NT2/D1 (cell line): ENCODE results near the gene UQCR10.

Source experiments
- DNase-seq: peaks from one replicate; pipeline ENCODE4 v3.0.0-alpha.2; 2011; ENCODE audit warnings: low read depth, low spot score
- H3K27me3 ChIP-seq: 2 replicates; pipeline ENCODE4 v1.6.0; 2011; ENCODE audit warnings: mild to moderate bottlenecking; ENCODE audit not compliant: insufficient read length, insufficient read depth
- H3K36me3 ChIP-seq: 2 replicates; pipeline ENCODE4 v1.6.1; 2011; ENCODE audit warnings: mild to moderate bottlenecking, low read length, mixed read lengths; ENCODE audit not compliant: insufficient read depth, insufficient read length
- H3K4me1 ChIP-seq: 2 replicates; pipeline ENCODE4 v1.5.1; 2011; ENCODE audit not compliant: insufficient read depth, insufficient read length
- H3K4me3 ChIP-seq: 2 replicates; pipeline ENCODE4 v1.5.1; 2011; ENCODE audit warnings: low read depth; ENCODE audit not compliant: insufficient read length
- H3K9ac ChIP-seq: 2 replicates; pipeline ENCODE4 v1.6.0; 2011; ENCODE audit warnings: low read depth; ENCODE audit not compliant: insufficient read length
- H3K9me3 ChIP-seq: 2 replicates; pipeline ENCODE4 v1.5.1; 2011; ENCODE audit warnings: mild to moderate bottlenecking, low read length; ENCODE audit not compliant: insufficient read depth
- SUZ12 ChIP-seq: IDR thresholded peaks from 2 replicates; pipeline ENCODE4 v1.6.1; 2011; ENCODE audit not compliant: insufficient read length, insufficient read depth; ENCODE audit errors: extremely low read depth
- YY1 ChIP-seq: IDR thresholded peaks from 2 replicates; pipeline ENCODE4 v1.6.1; 2011; ENCODE audit not compliant: insufficient read length, insufficient read depth
- ZNF274 ChIP-seq: IDR thresholded peaks from 2 replicates; pipeline ENCODE4 v1.6.1; 2011; ENCODE audit warnings: mild to moderate bottlenecking, low read depth, low read length

UQCR10 gene

GRCh38 chr22:29755889-29756288 lies 11.3 kb upstream of the UQCR10 start:
- no peak overlapping the region for H3K9ac ChIP-seq
- H3K9me3 ChIP-seq: no peaks in the 10 kb centered on the region
- H3K36me3 ChIP-seq: no peaks in the 10 kb centered on the region
- H3K4me3 ChIP-seq: no peak overlapping the region
- DNase-seq: no peak
- TF ChIP-seq SUZ12 (no peak), YY1 (no peak), ZNF274 (no peak)
- H3K4me1 ChIP-seq: peaks cover 5% of the 10 kb centered on the region
- no peaks in the 10 kb centered on the region for H3K27me3 ChIP-seq

- Histone ChIP-seq H3K4me3 (no peak overlapping the region), H3K4me1 (peaks cover 5% of the 10 kb centered on the region), H3K27me3 (no peaks in the 10 kb centered on the region), H3K9me3 (no peaks in the 10 kb centered on the region), H3K9ac (no peak overlapping the region), H3K36me3 (no peaks in the 10 kb centered on the region)
- TF ChIP-seq YY1 (no peak), ZNF274 (no peak), SUZ12 (no peak)
- DNase-seq: no peak
Observed at GRCh38 chr22:29756341-29756740, 10.8 kb upstream of the UQCR10 start.

- Histone ChIP-seq H3K27me3 (no peaks in the 10 kb centered on the region), H3K9me3 (no peaks in the 10 kb centered on the region), H3K4me3 (no peak overlapping the region), H3K9ac (no peak overlapping the region), H3K36me3 (no peaks in the 10 kb centered on the region), H3K4me1 (peaks cover 5% of the 10 kb centered on the region)
- TF ChIP-seq SUZ12 (no peak), YY1 (no peak), ZNF274 (no peak)
- no peak for DNase-seq
Observed at GRCh38 chr22:29757096-29757495, 10.1 kb upstream of the UQCR10 start.

- no peak overlapping the region for H3K4me3 ChIP-seq
- no peak overlapping the region for H3K9ac ChIP-seq
- no peaks in the 10 kb centered on the region for H3K27me3 ChIP-seq
- peaks cover 5% of the 10 kb centered on the region for H3K4me1 ChIP-seq
- TF ChIP-seq YY1: no peak
- TF ChIP-seq ZNF274: no peak
- TF ChIP-seq SUZ12: no peak
- no peaks in the 10 kb centered on the region for H3K9me3 ChIP-seq
- H3K36me3 ChIP-seq: no peaks in the 10 kb centered on the region
- no peak for DNase-seq
Observed at GRCh38 chr22:29758068-29758622, 9.0 kb upstream of the UQCR10 start.

- no peak overlapping the region for H3K4me3 ChIP-seq
- H3K36me3 ChIP-seq: no peaks in the 10 kb centered on the region
- H3K4me1 ChIP-seq: peaks cover 5% of the 10 kb centered on the region
- H3K27me3 ChIP-seq: no peaks in the 10 kb centered on the region
- no peak for DNase-seq
- no peak overlapping the region for H3K9ac ChIP-seq
- TF ChIP-seq SUZ12 (no peak), ZNF274 (no peak), YY1 (no peak)
- H3K9me3 ChIP-seq: no peaks in the 10 kb centered on the region
Observed at GRCh38 chr22:29758959-29759358, 8.2 kb upstream of the UQCR10 start.

- Histone ChIP-seq H3K4me3 (no peak overlapping the region), H3K9ac (no peak overlapping the region), H3K36me3 (no peaks in the 10 kb centered on the region), H3K4me1 (peaks cover 5% of the 10 kb centered on the region), H3K9me3 (no peaks in the 10 kb centered on the region), H3K27me3 (no peaks in the 10 kb centered on the region)
- no peak for DNase-seq
- TF ChIP-seq ZNF274: no peak
- no peak for TF ChIP-seq YY1
- no peak for TF ChIP-seq SUZ12
Observed at GRCh38 chr22:29762263-29762662, 4.9 kb upstream of the UQCR10 start.

- DNase-seq: no peak
- H3K9ac ChIP-seq: peak overlapping the region; percentile 93
- H3K4me3 ChIP-seq: peak overlapping the region; percentile 75
- no peaks in the 10 kb centered on the region for H3K9me3 ChIP-seq
- H3K36me3 ChIP-seq: peaks cover 29% of the 10 kb centered on the region
- TF ChIP-seq YY1 (no peak), ZNF274 (no peak), SUZ12 (no peak)
- no peaks in the 10 kb centered on the region for H3K4me1 ChIP-seq
- no peaks in the 10 kb centered on the region for H3K27me3 ChIP-seq
Observed at GRCh38 chr22:29765905-29766631, 1.1 kb upstream of the UQCR10 start.
